ENCODE data around the gene ACTRT2.

The ACTRT2 gene

DNA sequence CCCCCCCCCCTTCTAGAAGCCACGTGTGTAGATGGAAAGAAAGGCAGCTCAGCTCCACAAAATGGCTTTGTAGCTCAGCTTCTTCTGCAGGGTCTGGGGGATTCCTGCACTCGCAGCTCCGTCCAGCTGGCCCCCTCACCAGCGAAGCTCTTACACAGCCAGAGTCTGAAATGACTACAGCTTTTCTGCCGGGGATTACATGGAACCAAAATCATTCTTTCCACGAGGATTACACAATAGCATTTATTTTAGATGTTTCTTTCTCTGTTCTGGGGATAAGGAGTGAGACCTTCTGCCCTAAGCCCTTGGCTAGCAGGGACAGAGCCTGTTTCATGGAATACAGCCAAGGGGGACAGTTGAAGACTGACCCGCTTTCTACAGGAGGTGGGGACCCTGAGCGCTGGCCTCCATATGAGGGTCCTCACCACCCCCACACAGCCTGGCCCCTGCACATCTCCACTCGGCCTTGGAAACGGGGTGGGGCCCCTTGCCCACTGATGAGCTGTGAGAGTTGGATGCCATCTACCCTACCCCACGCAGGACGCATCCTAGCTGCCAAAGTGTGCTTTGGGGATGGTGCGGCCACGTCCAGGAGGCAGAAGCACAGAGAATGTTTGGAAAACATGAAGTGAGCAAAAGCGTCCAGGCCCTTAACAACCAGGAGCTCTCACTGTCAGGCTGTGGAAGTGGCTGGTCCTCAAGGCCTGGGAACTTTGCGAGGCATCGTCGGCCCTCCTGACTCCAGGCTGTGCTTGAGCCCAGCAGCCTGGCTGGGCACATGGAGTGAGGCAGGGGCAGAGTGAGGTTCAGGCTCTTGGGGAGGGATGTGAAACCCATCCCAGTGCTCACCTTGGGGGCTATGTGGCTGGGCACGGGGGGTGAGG, 14.5 kb downstream of the ACTRT2 start:
- DNase-seq (ENCODE audit: low read depth in 1 of 2, low spot score in 1 of 2), result no peak
- no peak for TF ChIP-seq JUND (IDR thresholded peaks at IDR 0.05; ENCODE audit: low read depth)
- in situ Hi-C loops (cut with HindIII; ENCODE audit: low pct_unique_long_range_greater_than_20kb, low sequenced_read_pairs), result no loop called here

DNA sequence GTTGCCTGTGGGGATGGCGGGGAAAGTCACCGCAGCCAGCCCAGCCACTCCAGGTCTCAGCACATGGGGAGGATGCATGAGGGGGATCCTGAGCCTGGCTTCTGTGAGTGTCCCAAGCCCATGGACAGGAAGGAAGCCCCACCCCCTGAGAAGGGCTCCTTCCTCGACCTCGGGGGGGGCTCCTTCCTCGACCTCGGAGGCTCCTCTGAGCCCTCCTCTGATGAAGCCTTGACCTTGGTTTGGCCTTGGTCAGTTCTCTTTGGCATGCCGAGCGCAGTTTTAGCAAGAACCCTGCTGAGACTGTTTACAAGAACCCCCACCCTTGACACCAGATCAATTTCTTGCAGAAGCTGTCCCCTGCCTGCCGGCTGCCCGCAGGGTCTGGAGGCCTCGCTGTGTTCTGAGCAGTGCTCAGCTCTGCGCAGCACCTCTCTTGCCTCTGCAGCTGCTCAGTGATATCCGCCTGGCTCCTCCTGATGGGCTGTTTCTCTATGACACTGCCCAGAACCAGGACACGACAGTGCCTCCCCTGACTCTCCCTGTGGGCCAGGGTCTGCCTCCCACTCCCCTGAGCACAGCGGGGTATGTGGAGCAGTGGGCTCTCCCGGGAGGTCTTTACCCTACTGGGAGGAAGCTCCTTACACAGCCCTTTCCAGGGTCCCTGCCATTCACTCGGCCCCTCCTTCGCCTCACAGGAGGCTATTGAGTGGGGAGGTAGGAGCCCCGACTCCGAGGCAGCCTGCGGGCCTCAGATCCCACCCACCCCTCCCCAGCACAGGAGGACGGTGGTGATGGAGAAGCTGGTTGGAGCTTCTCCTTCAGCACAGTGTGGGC, 15.4 kb downstream of the ACTRT2 start:
- TF ChIP-seq JUND (IDR thresholded peaks at IDR 0.05; ENCODE audit: low read depth), result no peak
- DNase-seq (ENCODE audit: low read depth in 1 of 2, low spot score in 1 of 2), result no peak
- in situ Hi-C loops (cut with HindIII; ENCODE audit: low pct_unique_long_range_greater_than_20kb, low sequenced_read_pairs), result no loop called here

DNA sequence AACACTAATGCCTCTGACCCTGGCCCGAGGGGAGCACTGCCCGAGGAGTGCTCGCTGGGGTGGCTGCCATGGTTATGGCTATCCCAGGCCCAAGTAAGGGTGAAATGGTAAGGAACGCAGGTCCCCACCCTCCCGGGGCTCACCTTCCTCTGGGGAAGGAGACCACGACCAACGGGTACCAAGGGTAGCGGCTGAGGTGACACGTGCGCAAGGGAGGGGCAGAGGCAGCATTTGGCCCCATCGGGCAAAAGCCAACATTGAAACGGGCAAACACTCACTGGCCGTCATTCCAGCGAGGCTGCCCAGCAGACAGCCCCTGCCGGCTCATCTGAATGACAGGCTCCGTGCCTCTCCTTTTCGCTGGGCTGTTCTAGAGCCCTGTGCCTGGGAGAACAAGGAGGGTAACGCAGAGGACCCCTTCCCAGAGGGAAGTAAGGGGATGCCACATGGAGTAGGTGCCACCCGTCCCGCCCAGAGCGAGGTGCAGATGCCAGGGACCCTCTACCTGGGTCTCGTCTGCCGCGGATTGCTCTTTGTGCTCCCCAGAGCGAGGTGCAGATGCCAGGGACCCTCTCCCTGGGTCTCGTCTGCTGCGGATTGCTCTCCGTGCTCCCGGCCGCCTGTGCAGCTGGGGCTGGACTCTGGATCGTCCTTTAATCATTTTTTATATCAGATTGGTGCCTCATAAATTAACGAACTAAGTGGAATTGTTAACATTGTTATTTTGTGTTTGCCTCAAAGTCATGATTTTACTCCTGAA, 16.2 kb downstream of the ACTRT2 start:
- no peak for DNase-seq (ENCODE audit: low read depth in 1 of 2, low spot score in 1 of 2)
- TF ChIP-seq JUND (IDR thresholded peaks at IDR 0.05; ENCODE audit: low read depth), result no peak
- in situ Hi-C loops (cut with HindIII; ENCODE audit: low pct_unique_long_range_greater_than_20kb, low sequenced_read_pairs), result no loop called here

DNA sequence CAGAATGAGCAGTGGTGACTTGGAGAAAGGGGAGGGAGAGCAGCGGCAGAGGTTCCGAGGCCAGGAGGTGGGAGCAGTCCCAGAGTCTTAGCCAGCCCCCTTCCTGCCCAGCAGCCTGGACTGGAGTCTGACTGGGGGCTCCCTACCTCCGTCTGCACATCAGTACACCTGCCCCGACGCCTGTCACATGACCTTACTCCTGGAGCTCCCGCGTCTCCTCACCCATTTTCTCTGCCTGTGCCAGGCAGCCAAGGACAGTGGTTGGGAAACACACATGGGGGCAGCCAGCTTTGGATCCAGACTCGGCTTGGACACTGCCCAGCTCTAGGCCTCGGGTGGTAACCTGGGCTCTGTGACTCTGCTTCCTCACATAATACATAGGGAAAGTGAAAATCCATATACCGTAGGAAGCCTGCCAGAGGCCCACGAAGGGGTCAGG, 16.9 kb downstream of the ACTRT2 start:
- in situ Hi-C loops (cut with HindIII; ENCODE audit: low pct_unique_long_range_greater_than_20kb, low sequenced_read_pairs), result no loop called here
- DNase-seq (ENCODE audit: low read depth in 1 of 2, low spot score in 1 of 2), result no peak
- no peak for TF ChIP-seq JUND (IDR thresholded peaks at IDR 0.05; ENCODE audit: low read depth)

DNA sequence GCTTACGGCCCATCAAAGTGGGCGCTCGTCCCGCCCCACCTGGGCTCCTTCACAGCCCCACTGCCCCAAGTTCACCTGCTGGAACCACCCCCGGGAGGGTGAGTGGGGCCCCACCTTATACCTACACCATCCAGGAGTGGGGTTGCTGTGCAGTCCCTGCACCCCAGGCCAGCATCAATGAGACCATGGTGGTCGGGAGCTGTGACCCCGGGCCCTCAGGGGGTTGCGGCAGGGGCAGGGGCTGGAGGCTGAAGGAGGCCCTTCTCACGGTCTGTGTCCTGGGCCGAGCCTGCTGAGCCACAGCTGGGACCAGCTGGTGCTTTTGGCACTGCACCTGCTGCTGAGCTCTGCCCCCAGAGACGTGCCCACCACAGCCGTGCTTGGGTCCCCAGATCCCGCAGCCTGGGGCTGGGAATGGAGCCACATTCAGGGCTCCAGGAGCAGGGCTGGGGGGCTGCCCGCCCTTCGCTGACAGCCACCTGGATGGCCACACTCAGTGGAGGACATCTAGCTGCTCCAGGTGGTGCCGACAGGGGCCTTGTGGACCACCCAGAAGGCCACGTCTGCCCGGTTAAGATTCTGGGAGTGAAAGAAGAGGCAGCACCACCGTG, 17.4 kb downstream of the ACTRT2 start:
- in situ Hi-C loops (cut with HindIII; ENCODE audit: low pct_unique_long_range_greater_than_20kb, low sequenced_read_pairs), result no loop called here
- no peak for DNase-seq (ENCODE audit: low read depth in 1 of 2, low spot score in 1 of 2)
- no peak for TF ChIP-seq JUND (IDR thresholded peaks at IDR 0.05; ENCODE audit: low read depth)

DNA sequence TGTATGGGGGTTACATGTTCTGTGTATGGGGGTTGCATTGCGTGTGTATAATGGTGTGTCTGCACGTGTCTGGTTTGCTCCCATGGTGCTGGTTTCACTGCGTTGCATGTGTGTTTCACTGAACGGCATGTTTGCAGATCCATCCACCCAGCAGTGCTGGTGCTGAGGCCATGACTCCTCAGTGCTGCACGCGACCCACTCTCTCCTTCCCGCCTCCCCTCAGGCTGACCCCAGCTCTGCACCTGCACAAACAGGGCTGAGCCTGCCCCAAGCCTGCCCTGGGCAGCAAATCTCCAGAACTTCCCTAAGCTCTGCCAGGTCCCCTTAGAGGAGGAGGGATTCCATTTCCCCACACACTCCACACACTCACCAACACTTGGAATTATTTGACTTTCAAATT, 18.7 kb downstream of the ACTRT2 start:
- no peak for TF ChIP-seq JUND (IDR thresholded peaks at IDR 0.05; ENCODE audit: low read depth)

DNA sequence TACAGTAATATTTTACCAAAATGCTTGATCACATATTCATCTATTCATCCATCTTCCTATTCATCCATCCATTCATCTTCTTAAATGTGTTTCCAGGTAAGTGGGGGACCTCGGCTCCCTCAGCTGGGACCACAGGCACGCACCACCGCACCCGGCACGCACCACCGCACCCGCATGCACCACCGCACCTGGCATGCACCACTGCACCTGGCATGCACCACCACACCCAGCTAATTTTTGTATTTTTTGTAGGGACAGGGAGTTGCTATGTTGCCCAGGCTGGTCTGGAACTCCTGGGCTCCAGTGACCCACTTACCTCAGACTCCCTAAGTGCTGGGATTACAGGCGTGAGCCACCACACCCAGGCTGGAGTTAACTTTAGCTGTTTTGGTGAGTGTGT, 21.2 kb downstream of the ACTRT2 start:
- in situ Hi-C loops (cut with HindIII; ENCODE audit: low pct_unique_long_range_greater_than_20kb, low sequenced_read_pairs), result no loop called here
- DNase-seq (ENCODE audit: low read depth in 1 of 2, low spot score in 1 of 2), result no peak
- TF ChIP-seq JUND (IDR thresholded peaks at IDR 0.05; ENCODE audit: low read depth), result no peak

More for the DNA sequence above, 18.7 kb downstream of the ACTRT2 start:
- in situ Hi-C loops (cut with HindIII; ENCODE audit: low pct_unique_long_range_greater_than_20kb, low sequenced_read_pairs), result no loop called here
- no peak for DNase-seq (ENCODE audit: low read depth in 1 of 2, low spot score in 1 of 2)

DNA sequence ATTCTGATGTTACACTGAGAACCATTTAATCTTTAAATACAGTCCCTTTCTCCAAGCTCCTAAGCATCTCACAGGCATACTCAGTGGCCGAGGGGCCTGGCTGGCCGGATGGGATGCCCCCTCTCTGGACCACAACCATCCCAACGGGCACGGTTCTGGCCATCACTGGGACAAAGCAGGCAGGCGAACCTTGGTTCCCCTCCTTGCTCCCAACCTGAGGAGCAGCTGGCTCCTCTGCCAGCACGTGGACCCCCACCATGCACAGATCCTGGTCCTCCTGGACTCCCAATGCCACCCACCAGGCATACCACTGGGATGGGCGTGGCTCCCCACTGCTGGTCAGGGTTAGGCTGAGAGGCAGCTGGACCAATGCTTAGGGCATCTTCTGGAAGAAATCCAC, 27.9 kb downstream of the ACTRT2 start:
- in situ Hi-C loops (cut with HindIII; ENCODE audit: low pct_unique_long_range_greater_than_20kb, low sequenced_read_pairs), result no loop called here

DNA sequence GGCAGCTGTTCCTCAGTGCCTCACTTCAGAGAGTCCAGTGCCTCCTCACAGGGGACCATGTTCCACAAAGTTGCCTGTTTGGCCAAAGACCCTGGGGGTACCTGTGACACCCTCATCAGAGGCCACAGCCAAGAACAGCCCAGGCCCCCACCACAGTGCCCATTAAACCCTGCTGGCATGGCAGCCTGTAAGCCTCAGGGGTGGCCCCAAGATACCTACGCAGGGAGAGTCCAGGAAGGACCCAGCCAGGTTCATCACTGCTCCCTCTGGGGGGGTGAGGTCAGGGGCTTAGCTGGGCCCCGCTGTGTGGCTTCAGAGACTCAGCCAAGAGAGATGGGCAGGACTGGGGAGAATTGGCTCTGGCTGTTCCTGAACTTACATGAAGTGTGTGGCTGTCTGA, 28.6 kb downstream of the ACTRT2 start:
- no peak for DNase-seq (ENCODE audit: low read depth in 1 of 2, low spot score in 1 of 2)
- TF ChIP-seq JUND (IDR thresholded peaks at IDR 0.05; ENCODE audit: low read depth), result no peak
- in situ Hi-C loops (cut with HindIII; ENCODE audit: low pct_unique_long_range_greater_than_20kb, low sequenced_read_pairs), result no loop called here

More for the DNA sequence above, 27.9 kb downstream of the ACTRT2 start:
- no peak for TF ChIP-seq JUND (IDR thresholded peaks at IDR 0.05; ENCODE audit: low read depth)
- no peak for DNase-seq (ENCODE audit: low read depth in 1 of 2, low spot score in 1 of 2)

DNA sequence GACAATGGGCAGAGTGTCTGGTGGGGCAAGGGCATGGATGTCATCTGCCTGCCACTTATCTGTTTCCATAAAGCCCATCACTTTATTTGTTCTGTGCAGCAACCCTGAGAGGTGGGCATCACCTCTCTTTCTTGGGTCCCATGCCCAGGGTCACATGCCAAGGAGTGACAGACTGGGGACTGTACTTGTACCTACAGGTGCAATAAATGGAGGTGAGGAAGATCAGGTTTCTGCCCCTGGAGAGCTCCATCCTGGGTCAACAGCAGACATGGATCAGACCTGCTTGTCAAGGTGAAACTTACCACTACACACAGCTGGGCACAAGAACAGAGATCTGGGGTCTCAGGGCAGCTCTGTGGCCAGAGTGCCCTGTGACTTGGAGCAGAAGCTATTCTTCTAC, 29.3 kb downstream of the ACTRT2 start:
- in situ Hi-C loops (cut with HindIII; ENCODE audit: low pct_unique_long_range_greater_than_20kb, low sequenced_read_pairs), result no loop called here
- no peak for TF ChIP-seq JUND (IDR thresholded peaks at IDR 0.05; ENCODE audit: low read depth)
- DNase-seq (ENCODE audit: low read depth in 1 of 2, low spot score in 1 of 2), result no peak

DNA sequence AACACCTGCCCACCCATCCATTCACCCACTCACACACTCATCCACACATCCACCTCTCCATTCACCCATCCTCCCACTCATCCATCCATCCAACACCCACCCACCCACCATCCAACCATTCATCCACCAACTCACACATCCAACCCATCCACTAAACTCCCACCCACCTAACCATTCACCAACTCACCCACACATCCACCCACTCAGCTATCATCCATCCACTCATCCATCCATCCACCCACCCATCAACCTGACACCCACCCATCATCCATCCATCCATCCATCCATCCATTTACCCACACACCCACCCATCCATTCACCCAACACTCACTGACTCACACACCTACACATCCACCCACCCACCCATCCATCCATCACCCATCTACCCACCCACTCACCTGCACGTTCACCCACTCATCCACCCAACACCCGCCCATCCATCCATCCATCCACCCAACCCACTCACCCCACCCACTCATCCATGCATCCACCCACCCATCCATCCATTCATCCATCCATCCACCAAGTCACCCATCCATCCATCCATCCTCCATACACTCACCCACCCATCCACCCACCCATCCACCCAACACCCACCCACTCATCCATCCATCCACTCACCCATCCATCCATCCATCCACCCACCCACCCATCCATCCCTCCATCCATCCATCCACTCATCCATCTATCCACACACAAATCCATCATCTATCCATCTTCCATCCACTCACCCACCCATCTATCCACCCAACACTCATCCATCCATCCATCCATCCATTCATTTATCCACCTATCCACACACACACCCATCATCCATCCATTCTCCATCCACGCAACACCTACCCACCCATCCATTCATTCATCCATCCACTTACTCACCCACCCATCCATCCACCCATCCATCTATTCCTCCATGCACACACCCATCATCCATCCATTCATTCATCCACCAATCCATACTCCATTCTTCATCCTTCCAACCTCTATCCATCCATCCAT, 30.3 kb downstream of the ACTRT2 start:
- no peak for TF ChIP-seq JUND (IDR thresholded peaks at IDR 0.05; ENCODE audit: low read depth)
- in situ Hi-C loops (cut with HindIII; ENCODE audit: low pct_unique_long_range_greater_than_20kb, low sequenced_read_pairs), result no loop called here
- no peak for DNase-seq (ENCODE audit: low read depth in 1 of 2, low spot score in 1 of 2)

All from T47D (cell line).